HepG2 (cell line): ENCODE data around the gene RAB35. TPM values are rescaled to one million over a fixed set of nuclear protein-coding genes. Genes with fewer than 3 reads are reported as not detected.

Source experiments
- ATAC-seq: fragments of 200-7000 bp; cut with Tn5 transposase; 3 replicates; pipeline ENCODE4 v1.9.1; 2020; ENCODE audit warnings: mild to moderate bottlenecking, moderate library complexity
- BruUV-seq: library from RNA; stranded (reverse); fragments of 400-500 nt; replicated peaks from 2 replicates; lab custom pipeline; 2021; lab: Mats Ljungman, UMichigan
- CTCF ChIA-PET: fragments of 300-600 bp; formaldehyde crosslinking; extraction: SDS; loops from one replicate; lab custom pipeline; 2021; ENCODE audit warnings: low total read pairs, inconsistent platforms, low intra/inter-chr PET ratio; lab: Yijun Ruan, JAX
- POLR2A ChIA-PET: fragments of 350-600 bp; sonication (Branson Sonifier 250); formaldehyde crosslinking; loops from one replicate; lab custom pipeline; 2020; ENCODE audit warnings: antibody characterized with exemption, inconsistent platforms; lab: Yijun Ruan, JAX
- DNase-seq: peaks from one replicate; pipeline ENCODE4 v3.0.0-alpha.2; 2015; ENCODE audit warnings: low spot score
- FAIRE-seq: peaks from 3 replicates; lab custom pipeline; 2011; peaks lifted over from hg19 to GRCh38; lab: Jason Lieb, UNC
- H2AFZ ChIP-seq: one replicate; pipeline ENCODE4 v1.6.1; 2011; ENCODE audit warnings: low read length, inconsistent platforms
- H3K27ac ChIP-seq: fragments of 300-600 bp; 3 replicates; pipeline ENCODE4 v1.8.0; 2011; ENCODE audit warnings: mixed run types, mild to moderate bottlenecking, mixed read lengths, low read length, inconsistent platforms; ENCODE audit not compliant: insufficient read depth; ENCODE audit errors: extremely low read length
- H3K27me3 ChIP-seq, 2 experiments: fragments of 200-600 bp in 1 of 2; 2 replicates in 1 of 2; 3 replicates in 1 of 2; pipeline versions ENCODE4 v1.6.0 to v1.8.0; 2011; ENCODE audit warnings: low read length in 2 of 2, mild to moderate bottlenecking in 2 of 2, moderate library complexity in 2 of 2, inconsistent platforms in 1 of 2; ENCODE audit not compliant: insufficient read depth in 2 of 2, control insufficient read depth in 1 of 2
- H3K36me3 ChIP-seq, 2 experiments: fragments of 200-600 bp in 1 of 2; replicated peaks in 1 of 2; 2 replicates in 1 of 2; 3 replicates in 1 of 2; pipeline versions ENCODE4 v1.5.1 to v1.8.0; 2011; ENCODE audit warnings: low read length in 2 of 2, inconsistent platforms in 1 of 2; ENCODE audit not compliant: insufficient read depth in 2 of 2, control insufficient read depth in 1 of 2
- H3K4me1 ChIP-seq: 2 replicates; pipeline ENCODE4 v1.5.1; 2012; ENCODE audit warnings: low read length, inconsistent platforms; ENCODE audit not compliant: insufficient read depth
- H3K4me2 ChIP-seq: 2 replicates; pipeline ENCODE4 v1.6.0; 2011; ENCODE audit warnings: low read depth, low read length, inconsistent platforms
- H3K4me3 ChIP-seq, 3 experiments: fragments of 200-600 bp in 1 of 3; sonication (generic), shearing (Covaris generic) in 1 of 3; replicated peaks in 1 of 3; 2 replicates each; pipeline ENCODE4 v1.5.1; 2011 to 2016; ENCODE audit warnings: low read length in 3 of 3, inconsistent platforms in 2 of 3, low read depth in 2 of 3, mild to moderate bottlenecking in 2 of 3, control low read depth in 1 of 3, mixed read lengths in 1 of 3; ENCODE audit not compliant: insufficient read depth in 1 of 3
- H3K79me2 ChIP-seq: one replicate; pipeline ENCODE4 v1.6.1; 2011; ENCODE audit warnings: low read length, inconsistent platforms; ENCODE audit not compliant: insufficient read depth
- H3K9ac ChIP-seq: 2 replicates; pipeline ENCODE4 v1.6.0; 2011; ENCODE audit warnings: mild to moderate bottlenecking, low read depth, low read length, inconsistent platforms; ENCODE audit not compliant: insufficient read depth
- H3K9me3 ChIP-seq: 2 replicates; pipeline ENCODE4 v1.5.1; 2012; ENCODE audit warnings: mild to moderate bottlenecking, low read length
- H4K20me1 ChIP-seq: 2 replicates; pipeline ENCODE4 v1.6.0; 2011; ENCODE audit warnings: inconsistent platforms, mild to moderate bottlenecking, low read length, moderate library complexity; ENCODE audit not compliant: insufficient read depth
- ATF5 ChIP-seq: sonication (generic); formaldehyde crosslinking; IDR thresholded peaks from 2 replicates; pipeline ENCODE4 v1.4.0; 2020; ENCODE audit warnings: mild to moderate bottlenecking, low read depth, missing genetic modification reagents
- MAX ChIP-seq: IDR thresholded peaks from 2 replicates; pipeline ENCODE4 v1.6.1; 2012; ENCODE audit warnings: inconsistent platforms
- NFYB ChIP-seq: sonication (generic); formaldehyde crosslinking; IDR thresholded peaks from 2 replicates; pipeline ENCODE4 v1.4.0; 2020; ENCODE audit warnings: missing genetic modification reagents
- SMAD3 ChIP-seq: sonication (generic); formaldehyde crosslinking; IDR thresholded peaks from 2 replicates; pipeline ENCODE4 v1.4.0; 2020; ENCODE audit warnings: missing genetic modification reagents
- SRF ChIP-seq: IDR thresholded peaks from 2 replicates; pipeline ENCODE4 v1.6.1; 2011; ENCODE audit warnings: mild to moderate bottlenecking, low read depth, low read length, moderate library complexity
- ZNF333 ChIP-seq: sonication (generic); formaldehyde crosslinking; IDR thresholded peaks from 2 replicates; pipeline ENCODE4 v1.4.0; 2020; ENCODE audit warnings: mild to moderate bottlenecking, missing genetic modification reagents, borderline replicate concordance
- ZSCAN9 ChIP-seq: IDR thresholded peaks from 2 replicates; pipeline ENCODE4 v1.6.1; 2016; ENCODE audit warnings: borderline replicate concordance
- WGBS: methylation state at CpG from one replicate; pipeline ENCODE4 v1.1.6; 2017; ENCODE audit warnings: low lambda C conversion rate; 5-methylcytosine and 5-hydroxymethylcytosine counted together
- in situ Hi-C: cut with HindIII; loops from 2 replicates; pipeline ENCODE4 v1.10.0; 2017; ENCODE audit warnings: low pct_unique_long_range_greater_than_20kb; ENCODE audit not compliant: extremely low pct_ligation_motif_present
- intact Hi-C: fragments of 100-400 bp; cut with micrococcal nuclease; formaldehyde crosslinking; loops from one replicate; pipeline ENCODE4 v1.10.0; 2022; ENCODE audit not compliant: unreplicated experiment
- polyA plus RNA-seq, 8 experiments: library from polyadenylated mRNA; depleted of rRNA in 3 of 8; stranded (reverse) in 7 of 8; unstranded in 1 of 8; fragments of >200 nt; fragmentation: Illumina TruSeq in 4 of 8; extraction: Trizol in 4 of 8; gene quantifications; 2 replicates each; pipeline versions ENCODE4 v1.2.1 to v1.2.3, GENCODE V29; 2011 to 2016; ENCODE audit warnings: low read depth in 4 of 8, missing spikeins in 1 of 8, mixed read lengths in 1 of 8; ENCODE audit not compliant: insufficient read depth in 1 of 8
- total RNA-seq, 5 experiments: library from RNA; depleted of rRNA; stranded (reverse); fragments of >200 nt; fragmentation: Illumina TruSeq; extraction: Trizol; gene quantifications; 2 replicates each; pipeline ENCODE4 v1.2.3, GENCODE V29; 2016; ENCODE audit warnings: low read depth in 1 of 5

Gene RAB35
- total and polyA plus RNA-seq, 2 of the 13 experiments (the other 11 are each of a cell fraction or from before 2014, with no cell fraction given), result 25.2 to 29.1 TPM

GRCh38 chr12:120075034-120075616, 41.4 kb downstream of the RAB35 start:
- ChIA-PET CTCF (no interaction called here), POLR2A (no interaction called here)
- no peaks in the 10 kb centered on the region for H3K9me3 ChIP-seq
- no peak overlapping the region for H3K4me3 ChIP-seq
- no peak overlapping the region for H3K4me2 ChIP-seq
- TF ChIP-seq SMAD3 (no peak), SRF (no peak), ZNF333 (CRISPR knock-in tag) (no peak), MAX (no peak), ZSCAN9 (CRISPR knock-in tag) (no peak), ATF5 (CRISPR knock-in tag) (no peak), NFYB (CRISPR knock-in tag) (no peak)
- H4K20me1 ChIP-seq, result no peaks in the 10 kb centered on the region
- ATAC-seq (no peak), DNase-seq (no peak), FAIRE-seq (no peak)
- H3K4me1 ChIP-seq, result peaks cover 23% of the 10 kb centered on the region
- H3K27ac ChIP-seq, result no peak overlapping the region
- H3K79me2 ChIP-seq, result no peaks in the 10 kb centered on the region
- H3K27me3 ChIP-seq, result no peaks in the 10 kb centered on the region
- BruUV-seq, result no TSS peak
- no peak overlapping the region for H3K9ac ChIP-seq
- intact Hi-C loops, result loop anchor here (5.0 kb wide), 1 partner anchor 33 kb away; no protein-coding TSS in a partner anchor
- in situ Hi-C loops, result no loop called here
- WGBS, result 93% methylated on average over 7 of the region's 7 CpGs
- H3K36me3 ChIP-seq, result no peaks in the 10 kb centered on the region
- no peak overlapping the region for H2AFZ ChIP-seq
